Measurements from ENCODE around the gene EID1. TPM values are rescaled to one million over a fixed set of nuclear protein-coding genes. Genes with fewer than 3 reads are reported as not detected.
"Not testable (repeated sequence)": the region's sequence is repeated elsewhere in the genome, so short reads cannot be mapped to it uniquely, and the experiment has no call there.

Gene EID1
- 119 TPM for total RNA-seq

GRCh38 chr15:48877630-48878595, at the start of gene EID1:
EID1 (plus strand) TSS chr15:48878134; CDS start chr15:48878177, 43 bp downstream.
- DNase-seq (ENCODE audit: low spot score) = peak; percentile 93

DNA sequence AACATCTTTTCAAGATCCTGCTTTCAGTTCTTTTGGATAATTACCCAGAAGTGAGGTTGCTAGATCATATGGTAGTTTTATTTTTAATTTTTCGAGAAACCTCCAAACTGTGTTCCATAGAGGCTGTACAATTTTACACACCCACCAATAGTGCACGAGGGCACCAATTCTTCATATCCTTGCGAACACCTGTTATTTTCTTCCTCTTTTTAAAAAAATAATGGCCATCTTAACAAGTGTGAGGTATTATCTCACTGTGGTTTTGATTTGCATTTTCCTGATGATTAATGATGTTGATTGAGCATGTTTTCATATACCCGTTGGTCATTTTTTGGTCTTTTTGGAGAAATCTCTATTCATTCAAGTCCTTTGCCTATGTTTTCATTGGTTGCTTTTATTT, 49.5 kb upstream of the EID1 start:
- DNase-seq (ENCODE audit: low spot score) = no peak

- no peak for DNase-seq (ENCODE audit: low spot score)
Observed at GRCh38 chr15:48828906-48829305, 49.0 kb upstream of the EID1 start.

- no peak for DNase-seq (ENCODE audit: low spot score)
Observed at GRCh38 chr15:48832648-48833047, 45.3 kb upstream of the EID1 start.

DNA sequence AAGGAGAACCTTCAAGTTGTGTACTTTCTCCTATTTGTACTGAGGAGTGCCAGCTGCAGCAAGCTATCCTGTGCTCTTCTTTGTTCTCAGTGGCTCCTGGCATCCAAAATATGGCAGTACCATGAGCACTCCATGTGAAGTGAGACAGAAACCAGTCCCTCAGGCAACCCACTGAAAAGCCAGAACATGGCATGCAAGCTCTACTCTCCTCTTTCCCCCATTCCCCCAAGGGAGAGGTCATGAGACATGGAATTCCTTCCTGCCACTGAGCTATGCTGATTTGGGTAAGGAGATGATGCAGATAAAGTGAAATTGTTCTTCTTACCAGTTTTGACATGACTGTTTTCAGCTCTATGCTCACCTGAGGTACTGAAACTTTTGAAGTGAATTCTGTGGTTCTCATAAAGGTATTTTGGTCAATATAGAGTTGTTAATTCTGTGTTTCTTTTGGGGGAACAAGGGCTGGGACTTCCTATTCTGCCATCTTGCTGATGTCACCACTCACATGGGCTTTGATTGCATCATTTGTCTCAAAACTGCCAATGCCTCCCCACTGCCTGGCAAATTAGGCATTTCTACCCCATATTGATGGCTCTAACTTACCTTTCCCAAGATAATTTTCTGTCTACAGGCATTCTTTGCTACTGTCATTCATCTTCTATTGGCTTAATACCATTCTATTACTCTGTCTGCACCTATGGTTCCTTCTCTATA, 44.3 kb upstream of the EID1 start:
- no peak for DNase-seq (ENCODE audit: low spot score)

DNA sequence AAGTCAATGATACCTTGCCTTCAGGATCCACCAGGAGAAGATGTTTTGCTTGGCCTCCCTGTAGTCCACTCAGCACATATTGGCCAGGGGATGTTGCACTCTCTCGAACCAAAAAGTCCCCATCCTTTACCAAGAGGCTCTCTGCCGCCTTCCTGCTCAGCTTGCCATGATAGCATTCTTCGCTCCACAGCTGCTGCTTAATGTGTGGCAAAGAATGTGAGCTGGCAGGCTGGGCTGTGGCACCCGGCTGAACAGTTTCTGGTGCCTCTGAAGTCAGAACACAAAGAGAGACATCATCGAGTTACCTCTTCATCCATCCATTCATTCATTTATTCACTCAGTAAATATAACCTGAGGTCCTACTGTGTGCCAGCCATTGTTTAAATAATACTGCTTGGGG, 43.2 kb upstream of the EID1 start:
- DNase-seq (ENCODE audit: low spot score) = no peak

DNA sequence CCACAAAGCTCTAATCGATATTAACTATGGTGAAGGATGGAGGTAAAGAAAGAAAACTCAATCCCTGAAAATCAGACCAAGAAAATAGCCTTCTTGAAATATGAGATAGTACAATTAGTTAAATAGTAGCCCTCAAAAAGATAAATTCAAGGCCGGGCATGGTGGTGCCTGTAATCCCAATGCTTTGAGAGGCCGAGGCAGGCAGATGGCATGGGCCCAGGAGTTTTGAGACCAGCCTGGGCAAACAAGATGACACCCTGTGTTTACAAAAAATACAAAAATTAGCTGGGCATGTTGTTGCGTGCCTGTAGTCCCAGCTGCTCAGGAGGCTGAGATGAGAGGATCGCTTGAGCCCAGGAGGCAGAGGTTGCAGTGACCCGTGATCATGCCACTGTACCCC, 35.4 kb upstream of the EID1 start:
- no peak for DNase-seq (ENCODE audit: low spot score)

DNA sequence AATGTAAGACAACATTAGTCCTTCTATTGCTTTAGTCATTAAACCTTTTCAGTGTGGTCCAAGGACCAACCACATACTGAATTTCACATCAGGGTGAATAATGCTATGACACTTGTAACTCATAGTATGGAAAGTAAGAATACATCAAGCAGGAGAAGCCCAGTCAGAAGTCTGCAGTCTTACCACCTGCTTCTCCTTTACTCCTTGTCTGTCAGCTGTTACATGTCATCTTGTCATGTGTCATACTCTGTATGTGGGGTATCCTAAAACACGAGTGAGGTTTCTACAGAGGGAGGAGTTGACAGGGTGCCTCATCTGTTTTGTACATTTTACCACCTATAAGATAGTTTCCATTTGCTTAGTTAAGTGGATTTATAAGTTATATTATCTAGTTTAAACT, 32.8 kb upstream of the EID1 start:
- DNase-seq (ENCODE audit: low spot score) = no peak

GRCh38 chr15:48850648-48851047, 27.3 kb upstream of the EID1 start:
- DNase-seq (ENCODE audit: low spot score) = no peak

DNA sequence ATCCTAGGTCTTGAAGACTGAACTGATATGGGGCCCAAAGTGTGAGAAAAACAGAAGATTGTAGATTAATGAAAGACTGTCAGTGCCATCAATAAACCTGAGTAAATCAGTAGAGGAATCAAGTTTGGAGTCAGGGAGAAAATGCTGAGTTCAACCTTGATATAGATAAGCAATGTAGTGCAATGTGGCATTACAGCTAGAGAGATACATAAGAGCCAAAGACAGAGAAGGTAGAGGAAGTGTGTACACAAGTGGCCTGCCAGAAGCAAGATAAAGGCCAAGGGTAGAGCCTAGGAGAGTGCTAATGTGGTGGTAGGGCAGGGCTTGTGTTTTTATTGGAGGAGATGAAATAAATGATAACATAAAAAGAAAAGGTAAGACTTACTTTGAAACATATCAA, 26.0 kb upstream of the EID1 start:
- no peak for DNase-seq (ENCODE audit: low spot score)

DNA sequence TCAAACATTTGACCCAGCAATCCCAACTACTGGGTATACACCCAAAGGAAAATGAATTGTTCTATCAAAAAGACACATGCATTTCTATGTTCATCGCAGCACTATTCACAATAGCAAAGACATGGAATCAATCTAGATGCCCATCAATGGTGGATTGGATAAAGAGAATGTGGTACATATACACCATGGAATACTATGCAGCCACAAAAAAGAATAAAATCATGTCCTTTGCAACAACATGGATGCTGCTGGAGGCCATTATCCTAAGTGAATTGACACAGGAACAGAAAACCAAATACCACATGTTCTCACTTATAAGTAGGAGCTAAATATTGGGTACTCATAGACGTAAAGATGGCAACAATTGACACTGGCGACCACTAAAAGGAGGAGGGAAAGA, 23.5 kb upstream of the EID1 start:
- DNase-seq (ENCODE audit: low spot score) = not testable (repeated sequence)

DNA sequence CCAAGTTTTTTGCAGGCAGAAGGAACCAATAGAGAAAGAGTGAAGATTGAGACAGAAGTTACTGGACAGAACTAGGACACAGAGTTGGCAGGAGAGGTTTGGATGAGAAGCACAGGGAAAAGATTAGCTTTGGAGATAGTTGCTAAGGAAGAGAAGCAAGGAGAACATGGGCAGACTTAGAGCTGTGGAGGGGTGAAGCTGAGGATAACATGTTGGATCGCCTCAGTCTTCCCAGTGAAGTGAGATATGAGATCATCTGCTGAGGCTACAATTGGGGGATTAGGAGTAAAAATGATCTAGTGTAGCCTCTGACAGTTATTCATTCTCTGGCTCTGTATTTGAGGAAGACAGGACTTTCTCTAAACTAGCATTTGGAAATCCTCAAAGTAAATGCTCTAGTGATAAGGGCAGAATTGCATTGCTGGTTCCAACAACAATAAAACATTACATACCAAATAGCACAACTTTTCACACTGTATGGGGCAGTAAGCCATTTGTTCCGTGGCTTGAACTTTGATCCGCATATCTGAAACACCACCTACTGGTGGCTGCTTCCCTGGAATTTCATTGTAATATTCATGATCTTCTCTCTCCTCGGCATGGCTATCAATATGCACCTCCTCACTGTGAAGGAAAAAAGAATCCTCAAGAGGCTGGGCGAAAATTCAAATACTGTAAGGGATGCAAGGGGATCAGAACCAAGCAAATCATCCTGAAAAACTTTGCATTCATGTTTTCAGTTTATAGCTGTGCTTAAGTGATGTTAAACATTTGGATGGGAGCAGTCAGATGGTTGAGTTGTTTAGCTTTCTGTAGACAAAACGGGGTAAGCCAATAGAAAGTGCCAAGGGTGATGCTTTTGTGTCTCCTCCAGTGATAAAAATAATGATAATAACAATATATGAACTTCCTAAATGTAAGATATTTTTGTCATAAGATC, 22.2 kb upstream of the EID1 start:
- no peak for DNase-seq (ENCODE audit: low spot score)

DNA sequence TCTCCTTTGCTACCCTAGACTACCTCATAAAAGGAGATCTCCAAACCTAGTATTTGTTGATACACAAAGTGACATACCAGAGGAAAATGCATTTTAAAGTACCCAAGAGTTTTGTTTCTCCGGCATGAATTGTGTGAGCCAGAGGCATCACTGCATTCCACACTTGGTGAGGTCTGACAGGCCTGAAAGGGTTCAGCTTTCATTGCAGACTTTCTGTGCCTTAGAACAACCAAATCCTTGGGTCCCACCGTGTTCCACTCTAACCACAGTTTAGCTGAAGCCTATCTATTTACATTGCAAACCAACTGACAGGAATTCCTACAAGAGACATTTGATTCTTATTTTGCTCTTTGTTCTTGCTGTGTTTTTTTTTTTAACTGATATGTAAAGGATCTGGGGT, 21.0 kb upstream of the EID1 start:
- DNase-seq (ENCODE audit: low spot score) = no peak

DNA sequence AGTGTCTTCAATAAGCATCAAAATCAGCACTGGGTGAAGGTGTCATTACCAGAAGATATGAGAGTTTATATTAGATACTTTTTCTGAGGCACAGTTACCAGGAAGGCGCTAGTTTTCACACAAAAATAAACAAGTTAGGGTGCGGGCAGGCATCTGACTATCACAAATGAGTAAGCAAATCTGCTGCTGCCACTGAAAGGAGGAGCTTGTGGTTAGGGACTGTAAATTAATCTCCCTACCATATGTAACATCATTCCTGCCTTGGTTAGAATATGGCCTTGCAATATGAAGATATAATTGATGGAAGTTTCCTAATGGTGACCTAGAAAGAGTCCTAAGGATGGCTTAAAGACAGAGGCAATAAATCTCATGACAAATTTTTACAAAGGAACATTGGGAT, 19.5 kb upstream of the EID1 start:
- no peak for DNase-seq (ENCODE audit: low spot score)

DNA sequence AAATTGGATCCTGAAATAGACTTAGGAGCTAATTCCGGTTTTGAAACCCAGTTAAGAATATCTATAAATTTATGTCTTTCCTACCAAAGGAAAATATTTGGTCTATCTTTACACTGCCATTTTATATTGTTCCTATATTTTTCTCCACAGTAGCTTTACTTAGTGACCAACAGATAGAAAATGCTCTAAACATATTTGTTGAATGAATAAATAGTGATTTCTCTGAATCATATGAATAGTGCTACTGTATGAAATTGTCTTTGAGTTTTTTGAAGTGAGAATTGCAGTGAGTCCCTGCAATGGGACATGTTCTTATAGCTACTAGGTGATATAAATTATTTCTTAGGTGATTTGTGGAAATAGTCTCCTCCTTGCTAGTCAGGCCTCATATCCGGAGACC, 18.5 kb upstream of the EID1 start:
- DNase-seq (ENCODE audit: low spot score) = no peak

DNA sequence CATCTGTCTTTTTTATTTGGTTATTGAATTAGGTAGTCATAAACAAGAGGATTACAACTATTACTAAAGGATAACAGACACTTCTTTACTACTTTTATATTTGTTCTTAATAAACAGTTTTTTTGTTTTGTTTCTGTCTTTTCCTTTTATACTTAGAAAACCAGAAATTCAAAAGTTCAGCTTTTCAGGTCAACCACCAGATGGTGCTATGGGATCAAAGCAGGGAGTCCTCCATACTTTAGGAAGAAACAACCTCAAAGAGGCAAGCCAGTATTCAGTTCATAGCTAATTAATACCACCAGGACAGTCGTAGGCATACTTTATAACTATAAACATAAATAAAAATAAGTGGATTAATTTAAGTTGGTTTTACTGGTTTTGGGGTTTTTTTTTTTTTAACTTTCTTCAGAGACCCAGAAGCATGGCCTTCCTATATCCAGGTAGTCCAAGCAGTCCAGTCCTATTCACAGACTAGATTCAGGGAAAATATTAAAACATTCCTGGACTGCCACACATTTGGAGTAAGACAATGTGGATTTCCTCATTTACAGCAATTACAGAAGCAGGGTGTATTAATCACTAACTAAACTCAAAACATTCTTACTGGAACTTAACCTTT, 16.0 kb upstream of the EID1 start:
- DNase-seq (ENCODE audit: low spot score) = no peak

- no peak for DNase-seq (ENCODE audit: low spot score)
Observed at GRCh38 chr15:48862705-48863104, 15.2 kb upstream of the EID1 start.

DNA sequence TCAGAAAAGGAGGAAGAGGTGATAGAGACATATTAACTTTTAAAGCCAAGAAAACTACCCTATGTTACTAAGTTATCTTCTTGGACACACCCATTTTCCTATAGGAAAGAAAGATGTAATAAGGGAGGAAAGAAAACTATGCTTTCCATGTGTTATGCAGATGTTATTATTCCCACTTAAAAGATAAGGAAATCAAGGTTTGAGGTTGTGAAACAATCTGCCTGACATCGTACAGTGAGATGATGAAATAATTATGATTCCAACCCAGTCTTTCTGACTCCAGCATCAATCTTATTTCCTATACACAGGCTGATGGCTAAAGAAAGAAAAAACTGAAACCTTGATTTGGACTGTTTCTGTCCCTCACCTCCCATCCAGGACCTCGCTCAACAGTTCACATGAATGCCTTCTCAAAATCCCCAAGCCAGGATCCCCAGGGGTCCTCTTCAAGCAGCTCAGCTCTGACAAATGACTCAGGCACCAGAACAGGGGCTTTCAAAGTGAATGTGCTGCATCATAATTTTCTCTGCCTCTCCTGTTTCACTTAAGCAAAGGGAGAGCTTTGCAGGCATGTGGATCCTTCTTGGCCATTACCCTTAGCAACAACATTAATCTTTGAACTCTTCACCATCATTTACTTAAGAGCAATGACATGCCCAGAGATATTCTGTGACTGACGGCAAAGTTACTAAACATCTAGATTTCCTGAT, 12.4 kb upstream of the EID1 start:
- DNase-seq (ENCODE audit: low spot score) = no peak

- DNase-seq (ENCODE audit: low spot score) = no peak
Observed at GRCh38 chr15:48866141-48866563, 11.8 kb upstream of the EID1 start.

DNA sequence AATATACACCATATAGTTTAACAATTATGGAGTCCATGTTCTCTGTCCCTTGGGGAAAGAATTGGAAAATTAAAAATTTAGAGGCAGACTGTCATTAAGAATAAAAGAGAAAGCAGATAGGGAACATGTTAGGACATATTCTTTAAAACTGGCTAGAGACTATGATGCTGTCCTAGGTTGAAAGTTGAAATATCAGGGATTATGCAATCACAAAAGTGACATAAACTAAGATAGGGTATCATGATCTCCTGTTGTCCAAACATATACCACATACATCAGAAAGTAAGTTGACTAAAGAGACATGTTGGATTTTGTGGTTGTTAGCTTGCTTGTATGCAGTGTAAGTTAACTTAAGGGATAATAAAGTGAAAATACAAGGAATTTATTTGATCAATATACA, 9.9 kb upstream of the EID1 start:
- no peak for DNase-seq (ENCODE audit: low spot score)

DNA sequence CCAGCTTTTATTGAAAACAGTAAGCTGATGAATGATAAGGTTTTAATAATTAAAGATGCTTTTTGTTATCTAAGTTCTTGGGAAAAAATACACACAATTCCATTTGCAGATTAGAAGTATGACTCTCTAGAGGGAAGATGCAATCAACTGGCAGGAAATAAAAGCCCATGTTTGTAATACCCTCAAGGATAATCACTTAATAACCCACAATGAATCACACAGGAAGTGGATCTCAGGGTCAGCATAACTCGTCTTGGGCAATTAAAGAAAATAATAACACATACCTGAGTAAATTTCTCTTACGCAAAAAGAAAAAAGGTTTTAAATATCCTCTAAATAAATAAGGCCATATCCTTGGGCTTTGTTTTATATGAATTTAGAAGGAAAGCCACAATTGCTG, 9.4 kb upstream of the EID1 start:
- no peak for DNase-seq (ENCODE audit: low spot score)

Measured in ureter (tissue), 1 donor.